ENCODE data around the gene TROAP. TPM values are rescaled to one million over a fixed set of nuclear protein-coding genes. Genes with fewer than 3 reads are reported as not detected.

Gene TROAP
- polyA plus RNA-seq, 5 donors, result 21.1 to 49.1 (median 31.3) TPM

DNA sequence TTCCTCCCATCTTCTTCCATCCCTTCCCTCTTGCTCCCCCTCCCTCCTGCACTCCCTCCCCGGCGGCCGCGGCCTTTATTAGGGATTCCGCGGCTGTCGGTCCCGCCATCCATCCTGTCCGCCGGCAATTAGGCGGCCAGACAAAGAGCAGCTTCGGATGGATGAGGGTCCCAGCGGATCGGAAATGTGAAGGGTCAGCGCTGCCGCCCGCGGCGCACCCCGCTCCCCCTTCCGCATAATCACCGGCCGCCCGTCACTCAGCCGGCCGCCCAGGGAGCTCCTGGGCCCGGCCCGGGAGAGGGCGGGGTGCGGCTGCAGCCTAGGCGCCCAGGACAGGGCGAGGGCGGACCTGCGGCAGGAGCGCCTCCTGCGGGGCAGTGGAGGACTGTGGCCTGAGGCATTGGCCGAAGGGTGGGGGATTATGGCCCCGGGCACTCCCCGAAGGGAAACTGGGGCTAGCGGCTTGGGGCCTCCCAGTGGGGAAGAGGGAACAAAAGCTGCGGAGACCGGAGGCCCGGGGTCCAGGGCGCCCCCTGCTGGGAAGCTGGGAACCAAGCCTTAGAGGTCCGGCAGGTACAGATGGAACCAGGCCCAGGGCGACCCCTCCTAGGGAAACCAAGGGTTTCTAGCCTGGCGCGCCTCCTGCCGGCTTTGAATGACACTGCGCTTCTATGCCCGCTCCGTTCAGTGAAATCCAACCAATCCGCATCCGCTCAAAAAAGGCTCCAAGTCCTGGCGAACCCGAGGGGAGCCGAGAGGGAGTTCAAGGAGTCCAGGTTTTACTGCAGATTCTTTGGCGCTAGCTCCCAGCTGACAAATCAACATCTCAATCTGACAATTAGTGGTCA, 19.2 kb downstream of the TROAP start:
- DNase-seq, result peak; percentile 55 to 65

DNA sequence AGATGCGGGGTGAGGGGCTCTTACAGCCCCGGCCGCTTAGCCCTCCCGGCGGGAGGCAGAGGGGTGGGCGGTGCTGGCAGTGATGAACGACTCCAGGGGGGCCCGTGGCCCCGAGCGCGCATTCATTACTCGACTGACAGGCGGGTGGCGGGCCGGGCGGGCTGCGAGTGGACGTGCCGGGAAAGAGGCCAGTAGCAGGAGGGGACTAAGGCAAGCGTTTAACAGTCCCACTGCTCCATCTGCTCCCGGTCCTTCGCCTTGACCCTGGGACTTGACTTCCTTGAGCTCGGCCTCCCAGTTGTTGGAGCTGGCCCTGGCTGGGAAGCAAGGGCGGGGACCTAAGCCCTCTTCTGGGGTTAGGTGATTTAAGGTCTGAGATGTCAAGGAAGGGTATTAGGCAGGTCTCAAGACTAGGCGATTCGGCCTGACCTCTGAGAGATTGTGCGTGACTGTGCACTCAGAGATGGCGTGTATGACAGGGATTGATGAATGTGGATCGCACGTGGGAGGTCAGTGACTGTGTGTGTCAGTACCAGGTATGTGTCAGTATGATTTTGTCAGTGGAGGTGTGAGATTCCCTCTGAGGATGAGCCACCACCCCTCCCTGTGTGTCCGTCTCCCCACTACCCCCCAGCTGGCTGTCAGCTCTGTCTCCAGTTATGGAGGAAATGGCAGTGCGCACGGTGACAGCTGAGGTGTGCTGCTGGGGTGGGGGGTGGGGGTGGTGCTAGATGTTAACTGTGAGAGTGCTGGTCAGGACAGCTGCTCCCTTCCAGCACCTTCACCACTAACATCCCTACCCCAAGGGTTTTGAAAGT, 20.1 kb downstream of the TROAP start:
- no peak for DNase-seq

DNA sequence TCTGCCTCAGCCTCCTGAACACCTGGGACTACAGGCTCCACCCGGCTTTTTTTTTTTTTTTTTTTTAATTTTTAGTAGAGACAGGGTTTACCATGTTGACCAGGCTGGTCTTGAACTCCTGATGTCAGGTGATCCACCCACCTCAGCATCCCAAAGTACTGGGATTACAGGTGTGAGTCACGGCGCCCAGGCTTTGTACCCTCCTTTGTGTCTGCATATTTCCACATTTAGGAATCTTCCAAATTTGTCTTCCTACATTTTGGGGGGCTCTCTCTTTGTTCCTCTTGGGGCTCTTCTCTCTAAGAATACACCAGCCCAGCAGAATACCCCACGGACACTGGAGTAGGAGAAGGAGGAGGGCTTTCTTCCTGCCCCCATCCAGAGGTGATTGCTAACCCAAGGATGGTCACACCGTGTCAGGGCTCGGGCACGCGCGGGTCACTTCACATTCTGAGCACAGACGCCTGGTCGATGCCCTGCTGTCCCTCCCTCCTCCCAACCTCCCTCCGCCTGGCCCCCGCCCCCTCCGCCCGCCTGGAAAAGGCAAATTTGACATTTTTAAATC, 21.5 kb downstream of the TROAP start:
- no peak for DNase-seq

DNA sequence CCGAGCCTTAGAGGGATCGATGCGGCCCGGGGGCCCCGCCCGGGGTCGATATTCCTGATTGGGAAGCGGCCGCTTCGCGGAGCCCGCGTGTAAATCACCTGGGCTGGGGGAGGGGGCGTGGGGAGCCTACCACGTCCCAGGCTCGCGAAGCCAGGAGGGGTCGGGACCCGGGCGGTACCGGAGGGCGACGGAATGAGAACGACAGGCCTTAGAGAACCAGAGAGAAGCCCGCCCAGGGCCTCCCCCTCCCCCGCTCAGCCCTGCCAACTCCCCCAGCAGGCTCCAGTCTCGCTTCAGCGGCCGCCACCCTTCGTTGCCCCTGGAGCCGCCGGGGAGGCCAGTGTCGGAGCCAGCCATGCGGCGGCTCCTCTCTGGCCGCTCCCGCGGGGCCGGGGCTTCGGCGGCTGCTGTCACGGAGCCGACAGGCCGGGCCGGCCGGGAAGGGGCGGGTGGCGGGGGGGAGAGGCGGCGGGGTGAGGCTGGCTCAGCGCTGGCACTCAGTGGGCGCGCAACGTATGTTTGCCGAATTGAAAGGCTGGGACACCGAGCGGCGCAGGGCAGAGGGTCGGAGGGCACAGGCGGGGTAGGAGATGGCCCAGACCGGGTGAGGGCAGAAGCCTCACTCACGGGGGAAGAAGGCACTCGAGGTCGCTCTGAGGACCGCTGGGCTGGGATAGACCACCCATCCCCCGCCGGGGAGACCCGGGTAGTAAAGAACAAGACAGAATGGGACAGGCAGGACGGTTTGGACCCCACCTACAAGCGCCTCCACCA, 22.2 kb downstream of the TROAP start:
- no peak for DNase-seq

DNA sequence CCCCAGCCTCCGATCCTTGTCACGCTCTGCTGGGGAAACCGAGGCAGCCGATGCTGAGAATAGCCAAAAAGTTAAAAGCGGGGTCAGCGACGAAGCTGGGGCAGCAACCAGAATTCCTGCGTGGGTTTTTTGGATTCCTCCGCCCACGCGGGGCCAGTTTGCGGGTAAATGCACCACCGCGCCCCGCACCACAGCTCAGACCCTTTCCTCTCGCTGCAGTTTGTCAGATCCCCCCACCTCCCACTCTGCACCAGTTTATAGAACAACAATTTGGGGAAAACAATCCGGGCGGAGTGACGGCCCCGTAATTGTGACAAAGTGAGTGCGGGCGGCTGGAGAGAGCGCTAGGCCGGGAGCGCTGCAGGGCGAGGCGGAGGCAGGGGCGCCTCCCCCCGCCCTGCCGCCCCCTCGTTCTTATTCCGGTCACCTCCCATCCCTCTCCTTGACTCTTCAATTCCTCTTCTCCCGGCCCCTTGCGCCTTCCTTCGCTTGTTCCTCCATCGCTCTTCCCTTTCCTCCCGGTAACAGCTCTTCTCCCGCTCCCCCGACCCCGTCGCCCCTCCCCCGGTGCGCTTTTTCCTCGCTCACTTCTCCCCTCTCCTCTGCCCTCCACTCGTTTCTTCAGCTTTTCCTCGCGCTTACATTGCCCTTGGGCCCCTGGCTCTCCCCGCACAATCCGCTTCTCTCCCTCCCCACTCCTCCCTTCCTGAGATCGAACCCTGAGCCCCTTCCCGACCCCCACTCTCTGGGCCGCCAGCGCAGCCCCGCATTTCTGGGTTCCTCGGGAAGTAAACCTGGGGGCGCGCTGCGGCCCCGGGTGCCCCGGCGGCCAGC, 23.0 kb downstream of the TROAP start:
- DNase-seq, result no peak

DNA sequence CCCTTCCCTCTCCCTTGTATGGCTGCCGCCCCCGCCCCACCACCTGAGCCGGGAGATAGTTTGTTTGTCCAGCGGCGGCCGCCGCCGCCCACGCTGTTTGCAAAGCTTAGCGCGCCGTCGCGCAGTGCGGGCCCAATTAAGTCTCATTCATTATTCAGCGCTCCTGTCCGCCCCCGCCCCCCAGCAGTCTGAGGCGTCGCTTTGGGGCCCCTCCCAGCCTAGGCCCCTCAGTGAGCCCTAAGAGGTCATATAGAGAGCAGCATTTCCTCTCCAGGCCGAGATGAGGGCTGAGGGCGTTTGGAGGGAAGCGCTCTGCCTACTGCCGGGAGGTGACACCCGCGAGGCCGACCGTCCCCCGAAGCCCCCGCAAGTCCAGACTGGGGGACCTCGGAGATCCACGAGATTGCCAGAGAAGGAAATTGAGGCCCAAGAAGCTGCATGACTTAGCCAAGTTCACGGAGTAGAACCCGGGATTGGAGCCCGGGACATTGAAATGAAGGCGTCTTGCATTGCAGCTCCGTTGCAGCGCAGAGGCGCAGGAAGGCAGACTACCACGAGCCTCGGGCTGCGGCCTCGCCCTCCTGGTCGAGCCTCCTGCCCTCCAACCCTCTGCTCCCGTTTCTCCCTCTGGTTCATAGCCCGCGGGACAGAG, 23.7 kb downstream of the TROAP start, which contains the start of gene DNAJC22:
Gene DNAJC22 (plus strand): TSS at position 230 of the 652 bp plus-strand sequence. CDS start 1,985 bp downstream, outside the sequence.
- DNase-seq, result no peak

DNA sequence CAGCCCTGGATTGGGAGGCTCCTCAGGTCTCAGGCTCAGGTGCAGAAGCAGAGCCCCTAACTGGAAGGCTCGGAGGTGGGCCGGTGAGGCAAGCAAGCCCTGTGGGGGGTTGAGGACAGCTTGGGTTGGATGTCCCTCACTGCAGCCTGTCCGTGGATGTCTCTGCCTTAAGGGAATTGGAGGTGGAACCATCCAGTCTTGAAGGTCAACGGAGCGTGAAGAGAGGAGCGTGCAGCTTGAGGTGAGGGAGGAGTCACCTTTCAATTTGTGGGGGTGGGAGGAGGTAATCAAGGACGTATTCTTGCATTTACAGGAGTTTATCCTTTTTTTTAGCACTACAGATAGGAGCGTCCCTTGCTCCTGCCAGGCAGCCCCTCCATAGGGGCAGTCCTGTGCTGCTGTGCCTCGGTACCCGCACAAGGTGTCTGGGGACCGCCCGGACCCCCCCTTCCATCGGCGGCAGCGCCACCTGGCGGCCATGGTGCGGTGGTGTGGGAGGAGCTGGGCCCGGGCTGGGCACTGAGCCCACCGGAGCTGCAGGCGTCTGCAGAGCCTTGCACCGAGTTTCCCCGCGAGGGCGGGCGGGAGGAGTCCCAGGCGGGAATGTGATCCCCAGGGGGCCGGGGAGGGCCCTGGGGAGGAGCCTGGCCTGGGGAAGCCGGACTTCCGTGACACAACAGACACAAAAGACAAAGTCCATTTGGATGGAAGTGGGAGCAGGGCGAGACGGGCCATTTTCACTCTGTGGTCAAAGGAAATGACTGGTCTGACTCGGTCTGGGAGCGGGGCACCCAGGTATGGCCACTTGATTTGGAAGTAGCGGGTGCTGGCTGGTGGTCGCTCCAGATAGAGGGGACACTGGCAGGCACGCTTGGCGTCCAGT, 24.5 kb downstream of the TROAP start:
- DNase-seq, result peak; percentile 82 to 83

DNA sequence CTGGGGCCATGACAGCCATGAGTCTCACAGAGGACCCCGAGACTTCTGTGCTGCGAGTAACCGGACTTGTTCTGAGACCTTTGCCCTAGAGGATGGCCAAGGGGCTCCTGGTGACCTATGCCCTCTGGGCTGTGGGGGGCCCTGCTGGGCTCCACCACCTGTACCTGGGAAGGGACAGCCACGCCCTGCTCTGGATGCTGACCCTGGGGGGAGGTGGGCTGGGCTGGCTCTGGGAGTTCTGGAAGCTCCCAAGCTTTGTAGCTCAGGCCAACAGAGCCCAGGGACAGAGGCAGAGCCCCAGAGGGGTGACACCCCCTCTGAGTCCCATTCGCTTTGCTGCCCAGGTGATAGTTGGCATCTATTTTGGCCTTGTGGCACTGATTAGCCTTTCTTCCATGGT, 25.7 kb downstream of the TROAP start:
- DNase-seq, result no peak

DNA sequence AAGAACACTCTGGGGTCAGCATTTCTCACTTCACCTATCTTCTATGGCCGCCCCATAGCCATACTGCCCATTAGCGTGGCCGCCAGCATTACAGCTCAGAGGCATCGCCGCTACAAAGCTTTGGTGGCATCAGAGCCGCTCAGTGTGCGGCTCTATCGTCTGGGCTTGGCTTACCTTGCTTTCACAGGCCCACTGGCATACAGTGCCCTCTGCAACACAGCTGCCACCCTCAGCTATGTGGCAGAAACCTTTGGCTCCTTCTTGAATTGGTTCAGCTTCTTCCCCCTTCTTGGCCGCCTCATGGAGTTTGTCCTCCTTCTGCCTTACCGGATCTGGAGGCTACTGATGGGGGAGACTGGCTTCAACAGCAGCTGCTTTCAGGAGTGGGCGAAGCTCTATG, 26.2 kb downstream of the TROAP start:
- DNase-seq, result no peak

DNA sequence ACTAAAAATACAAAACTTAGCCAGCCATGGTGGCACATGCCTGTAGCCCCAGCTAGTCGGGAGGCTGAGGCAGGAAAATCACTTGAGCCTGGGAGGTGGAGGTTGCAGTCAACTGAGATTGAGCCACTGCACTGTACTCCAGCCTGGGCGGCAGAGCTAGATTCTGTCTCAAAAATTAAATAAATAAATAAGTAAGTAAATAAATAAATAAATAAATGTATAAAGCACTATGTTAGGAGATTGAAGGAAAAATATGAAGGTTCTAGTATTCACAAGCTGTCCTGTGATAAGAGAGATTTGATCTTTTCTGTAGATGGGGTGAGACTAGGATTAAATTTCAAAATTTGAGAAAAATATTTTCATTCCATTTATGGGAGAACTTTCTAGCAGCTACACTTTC, 29.3 kb downstream of the TROAP start:
- DNase-seq, result no peak

DNA sequence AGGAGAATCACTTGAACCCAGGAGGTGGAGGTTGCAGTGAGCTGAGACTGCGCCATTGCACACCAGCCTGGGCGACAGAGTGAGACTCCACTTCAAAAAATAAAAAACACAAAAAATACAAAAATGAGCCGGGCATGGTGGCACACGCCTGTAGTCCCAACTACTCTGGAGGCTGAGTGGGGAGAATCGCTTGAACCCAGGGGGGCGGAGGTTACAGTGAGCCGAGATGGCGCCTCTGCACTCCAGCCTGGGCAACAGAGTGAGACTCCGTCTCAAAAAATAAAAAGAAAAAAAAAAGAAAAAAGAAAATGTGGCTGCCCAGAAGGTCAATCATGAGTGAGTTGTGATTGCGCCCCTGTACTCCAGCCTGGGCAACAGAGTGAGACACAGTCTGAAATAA, 32.9 kb downstream of the TROAP start:
- DNase-seq, result no peak

DNA sequence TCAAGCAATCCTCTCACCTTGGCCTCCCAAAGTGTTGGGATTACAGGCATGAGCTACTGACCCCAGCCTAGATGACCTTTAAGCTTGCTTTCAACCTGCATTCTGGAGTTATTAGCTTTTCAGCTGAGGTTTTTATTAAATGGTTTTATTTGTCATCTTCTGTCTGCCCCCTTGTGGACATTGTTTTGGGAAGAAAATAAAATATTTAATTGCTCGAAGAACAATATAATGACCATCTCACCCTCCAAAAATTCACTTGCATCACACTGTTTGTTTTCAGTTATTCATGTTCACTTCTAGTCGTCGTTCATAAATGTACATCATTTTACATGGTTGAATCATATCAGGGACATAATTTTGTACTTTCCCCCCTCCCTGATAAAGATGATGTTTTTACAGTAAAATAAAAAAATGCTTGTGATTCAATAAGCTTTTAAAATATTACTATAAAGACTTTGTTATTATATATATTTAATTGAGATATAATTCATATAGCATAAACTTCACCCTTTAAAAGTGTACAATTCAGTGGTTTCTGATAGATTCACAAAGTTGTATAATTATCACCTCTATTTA, 34.1 kb downstream of the TROAP start:
- DNase-seq, result no peak

DNA sequence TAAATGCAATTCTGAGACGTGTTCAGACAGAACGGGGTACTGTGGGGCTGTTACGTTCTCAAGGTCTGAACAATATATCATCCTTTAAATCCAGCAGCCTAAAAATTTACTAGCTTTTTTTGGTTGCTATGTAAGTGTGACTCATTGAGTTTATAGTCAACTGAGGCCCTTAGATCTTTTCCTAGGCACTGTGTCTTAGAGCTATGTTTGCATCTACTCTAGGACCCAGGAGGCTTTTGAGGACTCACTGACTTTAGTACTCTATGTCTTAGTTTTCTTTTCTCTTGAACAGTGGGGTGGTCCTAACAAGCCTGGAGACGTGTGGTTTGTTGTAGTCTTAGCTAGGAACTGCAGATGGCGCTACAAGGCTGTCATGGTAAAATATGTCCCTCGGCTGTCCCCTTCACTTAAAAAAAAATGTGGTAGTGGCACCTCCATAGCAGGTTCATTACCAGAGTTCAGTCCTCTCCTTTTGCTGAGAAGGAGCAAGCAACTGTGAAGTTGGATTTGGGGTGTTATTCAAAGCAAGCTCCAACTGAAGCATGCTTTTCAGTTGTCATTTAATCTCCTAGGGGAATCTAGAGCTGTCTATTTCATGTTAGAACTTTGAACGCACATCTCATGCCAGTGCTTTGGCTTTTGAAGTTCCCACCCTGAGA, 35.6 kb downstream of the TROAP start:
- DNase-seq, result peak in 1 of 2 donors; percentile 57

DNA sequence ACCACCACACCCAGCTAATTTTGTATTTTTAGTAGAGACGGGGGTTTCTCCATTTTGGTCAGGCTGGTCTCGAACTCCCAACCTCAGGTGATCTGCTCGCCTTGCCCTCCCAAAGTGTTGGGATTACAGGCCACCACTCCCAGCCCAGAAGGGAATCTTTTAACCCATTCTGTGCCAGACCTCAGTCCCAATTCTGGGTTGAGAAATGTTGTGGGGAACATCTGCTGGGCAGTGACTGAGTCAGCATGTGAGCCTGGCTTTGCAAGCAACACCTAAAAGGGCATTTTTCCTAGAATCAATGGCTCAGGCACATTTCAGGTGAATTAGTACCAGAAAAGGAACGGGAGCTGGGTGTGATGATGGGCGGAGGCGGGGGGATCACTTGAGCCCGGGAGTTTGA, 36.6 kb downstream of the TROAP start:
- no peak for DNase-seq

DNA sequence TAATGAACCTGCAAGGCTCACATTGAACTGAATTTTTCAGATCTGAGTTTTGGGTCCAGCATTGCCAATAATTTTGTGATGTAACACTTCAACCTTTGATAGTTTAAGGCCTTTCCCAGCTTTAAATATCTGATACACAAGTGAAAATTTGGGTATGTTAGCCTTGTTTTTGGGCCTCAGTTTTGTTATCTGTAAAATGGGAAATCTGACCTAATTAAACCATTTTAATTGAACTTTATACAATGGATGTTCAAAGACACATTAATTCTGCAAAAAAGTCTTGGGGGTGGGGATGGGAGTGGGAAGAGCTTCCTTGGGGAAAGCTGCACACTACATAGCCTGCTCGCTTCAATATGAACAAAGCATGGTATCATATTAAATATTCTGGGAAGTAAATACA, 39.0 kb downstream of the TROAP start:
- no peak for DNase-seq

DNA sequence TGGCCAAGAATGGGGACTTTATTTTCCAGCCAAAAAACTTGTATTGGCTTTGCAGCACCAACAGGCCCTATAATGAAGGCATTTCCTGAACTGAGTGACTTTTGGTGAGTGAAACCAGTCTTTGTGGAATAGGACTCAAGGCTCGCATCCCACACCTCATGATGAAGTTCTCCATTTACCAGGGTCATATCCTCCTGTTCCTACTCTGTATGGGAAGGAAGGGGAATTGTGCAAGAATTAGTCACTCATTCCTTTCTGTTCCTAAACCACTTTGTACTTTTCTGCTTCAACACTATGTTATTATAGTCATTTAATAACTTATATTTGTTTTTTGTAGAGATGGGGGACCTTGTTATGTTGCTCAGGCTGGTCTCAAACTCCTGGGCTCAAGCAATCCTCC, 41.9 kb downstream of the TROAP start:
- no peak for DNase-seq

DNA sequence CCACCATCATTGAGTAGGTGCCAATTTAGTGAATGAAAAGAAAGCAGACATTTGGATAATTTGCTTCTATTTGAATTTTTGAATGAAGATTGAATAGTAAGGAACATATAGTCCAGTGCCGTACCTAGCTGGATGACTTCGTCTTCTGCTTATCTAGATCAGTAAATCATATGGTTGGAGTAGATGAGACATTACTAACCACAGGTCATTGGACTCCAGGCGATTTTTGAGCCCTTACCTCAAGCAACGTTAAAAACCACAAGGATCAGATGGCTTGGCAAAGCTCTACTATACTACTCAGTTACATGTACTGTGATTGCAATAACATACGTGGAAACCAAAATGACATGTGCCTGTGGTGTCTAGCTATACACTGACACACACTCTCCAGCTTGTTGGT, 42.5 kb downstream of the TROAP start:
- no peak for DNase-seq

DNA sequence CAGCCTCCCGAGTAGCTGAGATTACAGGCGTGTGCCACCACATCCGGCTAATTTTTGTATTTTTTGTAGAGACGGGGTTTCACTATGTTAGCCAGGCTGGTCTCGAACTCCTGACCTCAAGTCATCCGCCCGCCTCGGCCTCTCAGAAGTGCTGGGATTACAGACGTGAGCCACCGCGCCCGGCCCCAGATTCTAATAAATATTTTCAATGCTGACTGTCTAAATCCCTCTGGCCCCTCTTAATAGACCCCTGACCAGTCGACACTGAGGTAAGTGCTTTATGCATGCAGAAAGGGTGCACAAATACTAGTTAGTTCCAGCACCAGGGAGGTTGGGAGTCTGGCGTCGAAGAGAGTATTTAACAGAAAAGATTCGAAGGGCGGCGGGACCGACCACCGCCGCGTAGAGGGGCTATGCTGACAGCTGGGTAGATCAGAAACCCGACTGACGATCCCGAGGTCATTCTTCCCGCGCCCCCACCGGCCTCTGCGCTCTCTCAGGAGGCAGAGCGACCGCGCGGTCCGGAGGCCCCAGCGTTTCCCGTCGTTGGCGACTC, 43.1 kb downstream of the TROAP start:
- DNase-seq, result no peak

Data from right lung (tissue), 5 donors.